NT2/D1 (cell line): Measurements from ENCODE around the gene EXOSC5.

Source experiments
- SUZ12 ChIP-seq: IDR thresholded peaks from 2 replicates; pipeline ENCODE4 v1.6.1; 2011; ENCODE audit not compliant: insufficient read length, insufficient read depth; ENCODE audit errors: extremely low read depth
- YY1 ChIP-seq: IDR thresholded peaks from 2 replicates; pipeline ENCODE4 v1.6.1; 2011; ENCODE audit not compliant: insufficient read length, insufficient read depth

DNA sequence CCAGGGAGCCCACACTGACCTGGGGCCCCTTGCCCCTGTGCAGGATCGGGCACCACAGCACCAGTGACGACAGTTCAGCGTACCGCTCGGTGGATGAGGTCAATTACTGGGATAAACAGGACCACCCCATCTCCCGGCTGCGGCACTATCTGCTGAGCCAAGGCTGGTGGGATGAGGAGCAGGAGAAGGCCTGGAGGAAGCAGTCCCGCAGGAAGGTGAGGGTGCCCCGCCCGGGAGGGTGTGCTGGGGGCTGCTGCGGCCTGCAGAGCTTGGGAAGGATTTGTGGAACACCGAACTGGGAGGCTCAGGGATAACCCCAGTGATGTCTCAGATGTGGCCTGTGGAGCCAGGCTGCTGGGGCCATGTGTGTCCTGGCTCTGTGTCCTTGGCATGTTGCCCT is 25.8 kb upstream of the EXOSC5 start:
- TF ChIP-seq SUZ12 (no peak), YY1 (no peak)
